Mesothelial cell of epicardium (in vitro differentiated cells): ENCODE measurements around the gene MRPL54. TPM values are rescaled to one million over a fixed set of nuclear protein-coding genes. Genes with fewer than 3 reads are reported as not detected.

Experiments
- DNase-seq, 2 experiments: peaks; one replicate each; pipeline ENCODE4 v3.0.0; 2021; ENCODE audit warnings: low spot score in 2 of 2; ENCODE audit not compliant: unreplicated experiment in 2 of 2
- H3K27ac Mint-ChIP-seq: 2 replicates; pipeline ENCODE4 v1.8.0; 2021; ENCODE audit warnings: mixed read lengths
- H3K27me3 Mint-ChIP-seq: 2 replicates; pipeline ENCODE4 v1.8.0; 2021; ENCODE audit warnings: low read depth, mixed read lengths
- H3K36me3 Mint-ChIP-seq: 2 replicates; pipeline ENCODE4 v1.8.0; 2021; ENCODE audit warnings: mixed read lengths
- H3K4me1 Mint-ChIP-seq: 2 replicates; pipeline ENCODE4 v1.8.0; 2021; ENCODE audit warnings: mixed read lengths
- H3K4me3 Mint-ChIP-seq: 2 replicates; pipeline ENCODE4 v1.8.0; 2021; ENCODE audit warnings: mild to moderate bottlenecking, moderate library complexity, mixed read lengths
- H3K9me3 Mint-ChIP-seq: 2 replicates; pipeline ENCODE4 v1.8.0; 2021; ENCODE audit warnings: mixed read lengths
- CTCF ChIP-seq: fragments of 200-600 bp; sonication (generic); IDR thresholded peaks from one replicate; pipeline ENCODE4 v1.5.0; 2021; ENCODE audit warnings: antibody characterized with exemption; ENCODE audit not compliant: unreplicated experiment
- total RNA-seq: library from RNA; stranded (reverse); gene quantifications from 3 replicates; pipeline ENCODE4 v1.2.1, GENCODE V29; 2021

The MRPL54 gene
- total RNA-seq, 1 donor from 2014 or later, result 30.2 TPM

- Mint-ChIP-seq H3K4me1 (peaks cover 2% of the 10 kb centered on the region), H3K4me3 (no peak overlapping the region), H3K36me3 (peaks cover 2% of the 10 kb centered on the region), H3K27me3 (peaks cover 3% of the 10 kb centered on the region), H3K27ac (no peak overlapping the region), H3K9me3 (peaks cover 8% of the 10 kb centered on the region)
- no peak for TF ChIP-seq CTCF
- DNase-seq, result no peak
These were observed 14.1 kb downstream of the MRPL54 start for GRCh38 chr19:3776479-3777040.

DNA sequence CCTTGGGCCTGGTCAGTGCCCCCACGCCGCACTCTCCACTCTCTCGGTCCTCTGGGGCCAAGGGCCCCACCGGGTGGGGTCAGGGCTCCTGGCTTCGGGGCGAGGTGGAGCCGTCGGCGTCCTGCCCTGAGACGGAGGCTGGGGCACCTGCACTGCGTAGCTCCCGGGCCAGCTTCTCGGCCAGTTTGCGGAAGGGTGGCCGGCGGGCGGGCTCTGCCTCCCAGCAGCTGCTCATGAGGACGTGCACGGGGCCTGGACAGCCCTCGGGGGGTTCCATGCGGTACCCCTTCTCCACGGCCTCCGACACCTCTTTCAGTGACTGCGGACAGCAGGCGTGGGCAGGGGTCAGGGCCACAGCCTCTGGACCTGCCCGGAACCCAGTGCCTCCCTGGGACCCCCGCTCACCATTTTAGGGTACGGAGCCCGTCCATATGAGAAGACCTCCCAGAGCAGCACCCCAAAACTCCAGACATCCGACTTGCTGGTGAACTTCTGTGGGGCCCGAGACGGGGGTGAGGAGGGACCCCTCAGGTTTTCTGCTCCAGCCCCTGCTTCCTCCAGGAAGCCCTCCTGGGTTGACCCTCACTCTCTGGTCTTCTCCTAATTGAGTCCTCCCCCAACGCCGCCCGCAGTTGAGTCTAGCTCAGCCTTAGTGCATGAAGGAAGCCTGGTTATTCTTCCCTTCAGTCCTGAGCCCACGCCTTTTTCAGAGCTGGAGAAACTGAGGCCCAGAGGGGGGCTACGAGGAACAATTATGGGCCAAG is 15.8 kb downstream of the MRPL54 start:
- Mint-ChIP-seq H3K27me3 (peaks cover 12% of the 10 kb centered on the region), H3K36me3 (peaks cover 12% of the 10 kb centered on the region), H3K9me3 (peaks cover 16% of the 10 kb centered on the region), H3K4me1 (no peaks in the 10 kb centered on the region), H3K4me3 (no peak overlapping the region), H3K27ac (no peak overlapping the region)
- TF ChIP-seq CTCF, result no peak
- no peak for DNase-seq

- TF ChIP-seq CTCF, result no peak
- peaks cover 19% of the 10 kb centered on the region for H3K27me3 Mint-ChIP-seq
- no peaks in the 10 kb centered on the region for H3K4me1 Mint-ChIP-seq
- no peak for DNase-seq
- peaks cover 16% of the 10 kb centered on the region for H3K9me3 Mint-ChIP-seq
- peaks cover 12% of the 10 kb centered on the region for H3K36me3 Mint-ChIP-seq
- no peak overlapping the region for H3K4me3 Mint-ChIP-seq
- H3K27ac Mint-ChIP-seq, result no peak overlapping the region
These were observed 16.6 kb downstream of the MRPL54 start for GRCh38 chr19:3778899-3779723.

DNA sequence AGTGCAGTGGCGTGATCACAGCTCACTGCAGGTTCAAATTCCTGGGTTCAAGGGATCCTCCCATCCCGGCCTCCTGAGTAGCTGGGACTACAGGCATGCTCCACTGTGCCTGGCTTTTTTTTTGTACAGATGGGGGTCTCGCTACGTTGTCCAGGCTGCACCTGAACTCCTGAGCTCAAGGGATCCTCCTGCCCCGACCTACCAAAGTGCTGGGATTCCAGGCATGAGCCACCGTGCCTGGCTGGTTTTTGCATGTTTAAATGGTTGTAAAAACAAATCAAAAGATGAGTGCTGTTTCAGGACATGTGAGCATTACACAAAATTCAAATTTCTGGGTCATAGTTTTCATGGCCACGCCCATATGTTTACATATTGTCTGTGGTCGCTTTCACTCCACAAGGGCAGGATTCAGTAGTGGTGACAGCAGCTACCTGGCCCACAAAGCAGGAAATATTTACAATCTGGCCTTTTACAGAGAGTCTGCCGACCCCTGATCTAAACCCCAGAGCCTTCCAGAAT is 18.4 kb downstream of the MRPL54 start:
- Mint-ChIP-seq H3K4me1 (peaks cover 2% of the 10 kb centered on the region), H3K27ac (no peak overlapping the region), H3K4me3 (no peak overlapping the region), H3K27me3 (peaks cover 37% of the 10 kb centered on the region), H3K9me3 (peaks cover 16% of the 10 kb centered on the region), H3K36me3 (peaks cover 12% of the 10 kb centered on the region)
- TF ChIP-seq CTCF, result no peak
- no peak for DNase-seq

- Mint-ChIP-seq H3K9me3 (peaks cover 16% of the 10 kb centered on the region), H3K27ac (no peak overlapping the region), H3K27me3 (peaks cover 39% of the 10 kb centered on the region), H3K36me3 (peaks cover 12% of the 10 kb centered on the region), H3K4me3 (no peak overlapping the region), H3K4me1 (peaks cover 2% of the 10 kb centered on the region)
- no peak for DNase-seq
- no peak for TF ChIP-seq CTCF
These were observed 19.1 kb downstream of the MRPL54 start for GRCh38 chr19:3781603-3782002.
